GM21423 (cell line): ENCODE data around the gene BAIAP2.

Source experiments
- ATAC-seq: cut with Tn5 transposase; IDR thresholded peaks from one replicate; pipeline ENCODE4 v1.9.1; 2021; ENCODE audit warnings: mild to moderate bottlenecking, moderate library complexity; ENCODE audit not compliant: unreplicated experiment

Gene BAIAP2

DNA sequence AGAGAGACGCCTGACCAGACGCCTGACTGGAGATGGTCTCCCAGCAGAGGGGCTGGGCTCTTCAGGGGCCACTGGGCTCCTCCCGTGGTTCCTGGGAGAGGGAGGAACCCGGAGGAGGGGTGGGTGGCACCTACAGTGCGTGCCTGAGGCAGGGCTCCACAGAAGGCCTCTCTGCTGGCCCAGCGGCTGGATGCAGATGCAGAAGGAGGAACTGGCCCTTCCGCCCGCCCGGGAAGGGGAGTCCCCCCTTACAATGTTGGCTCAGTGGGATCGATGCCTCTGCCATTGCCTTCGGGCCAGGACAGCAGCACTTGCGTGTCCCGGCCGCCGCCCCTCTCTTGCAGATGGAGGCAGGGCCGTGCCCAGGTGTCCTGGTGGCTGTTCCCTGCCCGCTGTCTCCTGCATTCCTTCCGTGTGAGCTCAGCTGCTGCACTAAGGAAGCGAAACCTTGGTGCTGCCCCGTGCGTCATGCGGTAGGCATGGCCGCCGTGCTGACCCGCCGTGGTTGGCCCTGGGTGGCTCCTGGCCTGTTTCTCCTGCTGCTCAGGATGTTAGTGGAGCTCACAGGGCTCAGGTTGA lies 15.1 kb downstream of the BAIAP2 start:
- no peak for ATAC-seq

DNA sequence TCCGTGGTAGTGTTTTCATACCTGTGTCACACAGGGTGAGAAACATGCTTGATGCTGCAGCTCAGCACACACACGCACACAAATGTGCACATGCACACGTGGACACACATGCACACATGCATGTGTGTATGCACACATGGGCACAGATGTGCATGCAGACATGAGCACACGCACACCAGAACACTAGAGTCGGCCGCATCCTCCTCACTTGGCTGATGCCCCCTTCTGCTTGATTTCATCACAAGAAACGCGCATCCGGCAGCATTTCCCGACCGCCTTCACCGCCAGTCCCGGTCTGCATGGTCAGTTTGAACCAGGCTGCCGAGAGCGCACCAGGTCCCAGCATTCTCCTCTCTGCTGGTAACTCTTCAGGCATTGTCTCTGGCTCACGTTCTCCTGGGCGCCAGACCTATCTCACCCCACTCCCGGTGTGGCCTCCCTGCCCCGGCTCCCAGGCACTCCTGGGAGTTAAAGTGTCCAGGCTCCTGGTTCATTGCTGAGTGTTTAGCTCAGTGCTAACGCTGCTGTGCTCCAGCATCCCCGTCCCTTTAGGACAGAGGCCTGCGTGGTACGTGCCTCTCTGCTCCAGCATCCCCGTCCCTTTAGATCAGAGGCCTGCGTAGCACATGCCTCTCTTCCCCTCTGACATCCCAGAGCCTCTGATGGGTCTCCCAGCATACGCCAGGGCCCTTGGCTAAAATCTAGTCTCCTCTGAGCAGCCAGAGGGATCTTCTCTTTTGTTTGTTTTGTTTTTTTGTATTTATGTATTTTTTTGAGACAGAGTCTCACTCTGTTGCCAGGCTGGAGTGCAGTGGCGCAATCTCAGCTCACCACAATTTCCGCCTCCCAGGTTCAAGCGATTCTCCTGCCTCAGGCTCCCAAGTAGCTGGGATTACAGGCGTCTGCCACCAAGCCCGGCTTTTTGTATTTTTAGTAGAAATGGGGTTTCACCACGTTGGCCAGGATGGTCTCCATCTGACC lies 16.0 kb downstream of the BAIAP2 start:
- no peak for ATAC-seq

DNA sequence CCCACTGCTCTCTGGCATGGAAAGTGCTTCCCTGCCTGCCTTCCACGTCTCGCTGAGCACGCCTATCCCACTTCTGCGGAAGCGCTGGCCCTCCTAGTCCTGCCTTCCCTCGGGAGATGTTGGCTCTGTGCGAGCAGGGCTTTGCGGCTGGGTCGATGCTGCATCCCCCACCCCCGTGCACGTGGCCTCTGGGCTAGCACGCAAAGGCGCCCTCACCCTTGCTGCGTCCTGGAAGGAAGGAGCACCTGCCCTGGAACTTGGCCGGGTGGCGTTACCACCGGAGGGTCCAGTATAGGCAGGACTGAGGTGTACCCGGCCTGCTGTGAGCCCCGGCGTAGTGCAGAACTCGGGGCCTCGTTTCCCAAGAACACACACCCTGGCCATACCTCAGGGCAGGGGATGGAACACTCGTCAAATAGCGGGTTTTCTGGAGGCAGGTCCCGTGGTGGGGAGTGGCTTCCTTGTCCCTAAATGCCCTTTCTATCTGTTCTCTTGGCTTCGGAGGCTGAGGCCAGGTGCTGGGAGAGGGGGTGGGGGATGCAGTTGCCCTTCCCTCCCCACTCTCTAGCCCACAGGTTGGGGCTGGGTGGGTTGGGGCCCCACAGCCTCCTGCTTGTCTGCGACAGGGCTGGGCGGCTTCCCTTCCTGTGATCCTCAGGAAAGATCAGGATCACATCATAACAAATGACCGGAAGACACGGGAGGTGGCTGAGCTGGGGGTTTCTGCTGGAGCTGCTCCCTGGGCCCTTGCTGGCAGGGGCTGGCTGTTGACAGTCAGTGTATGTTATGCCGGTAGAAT lies 17.4 kb downstream of the BAIAP2 start:
- ATAC-seq = no peak

DNA sequence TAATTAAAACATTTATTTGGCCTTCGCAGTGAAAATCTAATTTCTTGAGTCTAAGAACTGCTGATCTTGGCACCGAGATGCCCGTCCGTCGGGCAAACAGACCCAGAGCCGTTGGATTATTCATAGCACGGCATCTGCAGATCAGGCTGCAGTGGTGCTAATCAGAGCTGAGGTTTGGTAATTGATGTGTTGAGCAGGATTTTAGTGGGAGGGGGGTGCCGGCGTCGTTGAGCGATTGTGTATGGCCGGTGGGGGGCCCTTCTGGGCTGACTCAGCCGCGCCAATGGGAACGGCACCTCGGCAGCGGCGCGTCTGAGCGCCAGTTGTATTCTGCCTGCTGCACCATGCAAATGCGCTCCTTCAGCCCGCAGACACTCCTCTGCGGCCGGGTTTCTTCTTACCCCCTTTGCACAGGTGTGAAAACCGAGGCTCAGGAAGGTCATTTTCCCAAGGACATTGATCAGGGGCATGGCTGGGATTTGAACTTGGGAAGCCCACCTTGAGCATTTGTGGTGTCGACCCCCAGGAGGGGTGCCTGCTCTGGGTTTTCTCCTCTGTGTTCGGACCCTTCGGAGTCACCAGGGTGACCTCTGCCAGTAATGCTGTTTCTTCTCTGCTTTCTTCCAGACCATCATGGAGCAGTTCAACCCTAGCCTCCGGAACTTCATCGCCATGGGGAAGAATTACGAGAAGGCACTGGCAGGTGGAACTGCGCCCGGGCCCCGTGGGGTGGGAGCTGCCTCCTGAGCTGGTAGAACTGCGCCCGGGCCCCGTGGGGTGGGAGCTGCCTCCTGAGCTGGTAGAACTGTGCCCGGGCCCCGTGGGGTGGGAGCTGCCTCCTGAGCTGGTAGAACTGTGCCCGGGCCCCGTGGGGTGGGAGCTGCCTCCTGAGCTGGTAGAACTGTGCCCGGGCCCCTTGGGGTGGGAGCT lies 18.4 kb downstream of the BAIAP2 start:
- no peak for ATAC-seq

DNA sequence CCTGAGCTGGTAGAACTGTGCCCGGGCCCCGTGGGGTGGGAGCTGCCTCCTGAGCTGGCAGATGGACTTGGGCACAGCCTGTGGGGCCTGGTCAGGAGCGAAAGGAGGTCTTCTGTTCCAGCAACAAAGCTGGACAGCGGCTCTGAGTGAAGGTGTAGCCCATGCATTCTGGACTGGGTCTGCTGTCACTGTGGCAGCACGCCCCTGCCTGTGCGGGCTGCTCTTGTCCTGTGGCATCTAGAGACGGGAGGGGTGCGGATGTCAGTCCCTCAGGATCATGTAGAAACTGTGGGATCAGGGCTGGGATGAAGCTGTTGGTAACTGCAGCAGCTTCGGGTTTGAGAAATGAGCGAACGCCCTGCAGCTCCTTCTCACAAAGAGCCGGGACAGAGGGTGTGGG lies 19.4 kb downstream of the BAIAP2 start:
- ATAC-seq = no peak

DNA sequence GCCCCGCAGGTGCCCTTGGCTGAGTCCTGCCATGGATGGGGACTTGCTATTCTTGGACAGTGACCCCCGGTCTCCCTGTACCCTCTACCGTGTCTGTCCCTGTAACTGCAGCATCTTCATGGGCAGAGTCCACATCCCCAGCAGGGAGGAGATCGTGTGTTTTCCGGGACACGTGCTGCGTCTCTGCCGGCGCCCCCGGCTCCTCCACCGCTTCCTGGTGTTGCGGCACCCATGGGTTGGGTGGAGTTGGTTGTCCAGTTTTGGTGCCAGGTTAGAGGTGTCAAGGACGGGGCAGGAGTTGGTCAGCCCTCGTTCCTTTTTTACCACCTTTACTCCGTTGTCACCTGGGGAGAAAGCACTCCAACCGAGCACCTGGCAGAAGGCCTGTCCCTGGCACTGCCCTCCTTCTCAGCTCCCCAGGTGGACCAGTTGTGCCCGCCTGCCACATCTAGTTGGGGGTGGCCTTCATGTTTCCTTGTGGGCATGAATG lies 20.0 kb downstream of the BAIAP2 start:
- no peak for ATAC-seq

DNA sequence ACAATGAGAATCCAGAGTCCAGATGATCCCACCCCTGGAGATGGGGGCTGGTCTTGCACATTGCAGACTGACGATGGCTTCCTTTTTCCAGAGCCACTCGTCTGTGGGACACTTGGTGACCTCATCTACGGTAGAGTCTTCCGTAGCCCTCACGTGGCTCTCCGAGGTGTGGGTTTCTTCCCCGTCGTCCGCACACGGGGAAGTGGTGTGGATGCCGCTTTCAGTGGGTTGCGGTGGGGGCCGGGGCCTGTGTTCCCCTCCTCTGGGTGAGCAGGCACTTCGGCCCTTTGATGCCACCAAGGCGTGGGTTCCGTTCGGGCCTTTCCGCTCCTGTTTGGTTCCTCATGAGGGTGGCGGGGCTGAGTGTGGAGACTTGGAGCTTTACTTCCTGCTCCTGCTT lies 21.4 kb downstream of the BAIAP2 start:
- no peak for ATAC-seq

DNA sequence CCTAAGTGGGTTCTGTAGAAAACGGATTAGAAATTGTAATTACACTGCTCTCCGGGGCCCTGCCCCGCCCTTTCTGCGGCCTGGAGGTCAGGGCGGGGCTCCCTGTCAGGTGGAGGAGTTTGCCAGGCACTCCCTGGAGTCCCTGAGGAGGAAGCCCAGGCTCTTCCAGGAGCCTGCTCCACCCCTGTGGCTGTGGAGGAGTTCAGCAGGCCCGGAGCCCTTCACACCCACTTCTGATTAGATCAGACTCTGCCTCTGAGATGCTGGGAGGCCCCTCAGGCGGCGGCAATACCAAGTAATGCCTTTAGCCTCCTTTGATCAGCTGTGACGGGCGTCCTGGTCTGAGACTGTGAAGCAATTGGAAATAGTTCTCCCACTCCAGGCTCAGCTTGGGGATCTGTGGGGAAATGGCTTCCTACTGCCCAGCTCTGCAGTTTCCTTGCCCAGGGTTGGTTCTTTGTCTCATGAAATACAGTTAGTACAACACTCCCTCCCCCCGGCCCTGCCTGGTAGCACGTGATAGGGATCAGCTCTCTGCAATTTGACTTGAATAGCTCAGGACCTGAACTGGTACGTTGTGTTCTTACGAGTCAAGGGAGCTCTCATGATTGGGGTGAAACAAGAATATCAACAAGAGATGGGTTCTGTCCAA lies 22.3 kb downstream of the BAIAP2 start:
- ATAC-seq = no peak

DNA sequence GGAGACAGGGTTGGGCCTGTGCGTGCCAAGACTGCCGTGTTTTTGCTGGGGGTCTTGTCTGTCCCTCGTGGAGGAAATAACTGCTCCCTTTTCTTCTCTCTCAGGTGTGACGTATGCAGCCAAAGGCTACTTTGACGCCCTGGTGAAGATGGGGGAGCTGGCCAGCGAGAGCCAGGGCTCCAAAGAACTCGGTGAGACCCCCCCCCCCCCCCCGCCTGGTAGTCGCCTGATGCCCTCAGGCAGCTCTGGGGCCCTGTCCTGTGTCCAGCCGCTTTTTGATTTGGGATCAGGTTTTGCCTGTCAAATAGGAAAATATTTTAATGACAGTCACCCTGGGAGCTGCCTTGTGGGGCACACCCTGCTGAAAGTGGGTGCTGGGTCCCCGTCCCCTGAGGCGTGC lies 22.8 kb downstream of the BAIAP2 start:
- no peak for ATAC-seq

- ATAC-seq = no peak
Measured at GRCh38 chr17:81058263-81058871, 23.4 kb downstream of the BAIAP2 start.

GRCh38 chr17:81059026-81059425 lies 24.1 kb downstream of the BAIAP2 start:
- ATAC-seq = no peak

DNA sequence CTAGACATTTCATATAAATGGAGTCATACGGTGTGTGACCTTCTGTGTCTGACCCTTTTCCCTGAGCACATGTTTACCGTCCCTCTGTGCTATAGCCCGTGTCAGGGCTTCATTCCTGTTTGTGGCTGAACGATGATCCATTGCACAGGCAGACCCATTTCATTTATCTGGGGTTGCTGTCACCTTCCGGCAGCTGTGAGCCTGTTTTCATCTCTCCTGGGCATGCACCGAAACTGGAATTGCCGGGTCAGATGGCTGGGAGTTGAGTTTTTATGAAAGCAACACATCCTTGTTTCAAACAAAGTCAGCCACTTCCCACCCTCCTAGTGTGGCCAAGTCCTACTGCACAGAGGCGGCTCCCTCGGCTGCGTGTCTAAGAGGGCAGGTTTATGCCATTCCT lies 25.5 kb downstream of the BAIAP2 start:
- ATAC-seq = no peak

DNA sequence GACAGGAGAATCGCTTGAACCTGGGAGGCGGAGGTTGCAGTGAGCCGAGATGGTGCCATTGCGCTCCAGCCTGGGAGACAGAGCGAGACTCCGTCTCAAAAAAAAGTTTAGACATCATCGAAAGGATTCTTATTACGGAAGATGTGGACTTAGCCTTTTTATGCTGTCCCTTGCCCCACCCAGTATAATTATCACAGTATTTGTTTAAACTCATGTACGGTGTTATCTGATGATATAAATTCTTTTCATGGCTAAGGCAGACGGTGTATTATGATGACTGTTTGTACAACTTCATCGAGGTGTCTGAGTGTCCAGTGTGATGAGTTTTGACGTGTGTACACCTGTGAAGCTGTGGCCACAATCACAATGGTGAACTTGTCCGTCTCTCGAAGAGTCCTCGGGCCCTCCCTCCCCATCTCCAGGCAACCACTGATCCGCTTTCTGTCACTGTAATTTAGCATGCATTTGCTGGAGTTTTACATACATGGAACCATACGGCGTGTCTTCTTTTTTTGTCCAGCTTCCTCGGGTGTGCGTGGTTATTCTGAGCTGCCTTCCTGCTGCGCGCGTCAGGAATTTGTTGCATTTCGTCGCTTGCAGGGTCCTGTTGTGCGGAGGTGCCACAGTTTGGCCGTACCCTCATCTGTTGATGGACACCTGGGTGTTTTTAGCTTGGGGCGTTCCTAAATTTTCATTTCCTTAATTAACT lies 26.2 kb downstream of the BAIAP2 start:
- ATAC-seq = no peak

DNA sequence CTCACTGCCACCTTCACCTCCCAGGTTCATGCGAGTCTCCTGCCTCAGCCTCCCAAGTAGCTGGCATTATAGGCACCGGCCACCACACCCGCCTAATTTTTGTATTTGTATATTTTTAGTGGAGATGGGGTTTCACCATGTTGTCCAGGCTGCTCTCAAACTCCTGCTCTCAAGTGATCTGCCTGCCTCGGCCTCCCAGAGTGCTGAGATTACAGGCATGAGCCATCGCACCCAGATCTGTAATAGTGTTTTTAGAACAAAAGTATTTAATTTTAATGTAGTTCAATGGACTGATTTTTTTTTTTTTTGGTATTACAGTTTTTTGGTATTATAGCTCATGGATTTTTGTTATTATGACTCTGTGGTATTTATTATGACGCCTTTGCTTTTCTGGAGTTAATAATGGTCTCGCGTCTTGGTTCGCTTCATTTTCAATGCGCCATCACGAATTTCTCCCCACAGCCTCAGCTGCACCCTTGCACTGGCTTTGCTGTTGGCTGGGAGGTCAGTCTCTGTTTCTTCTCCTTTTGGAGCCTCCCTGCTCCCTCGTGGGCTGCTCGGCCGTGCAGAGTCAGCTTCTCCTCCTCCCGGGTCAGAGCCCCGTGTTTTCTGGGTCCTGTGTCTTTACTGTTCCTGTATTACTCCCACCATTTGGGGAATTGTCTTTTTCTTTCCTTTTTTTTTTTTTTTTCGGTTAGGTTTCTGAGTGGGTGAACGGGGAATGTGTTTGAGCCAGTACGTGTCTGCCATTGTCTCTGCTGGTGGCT lies 27.2 kb downstream of the BAIAP2 start:
- no peak for ATAC-seq

- no peak for ATAC-seq
Measured at GRCh38 chr17:81063106-81064093, 28.4 kb downstream of the BAIAP2 start.

DNA sequence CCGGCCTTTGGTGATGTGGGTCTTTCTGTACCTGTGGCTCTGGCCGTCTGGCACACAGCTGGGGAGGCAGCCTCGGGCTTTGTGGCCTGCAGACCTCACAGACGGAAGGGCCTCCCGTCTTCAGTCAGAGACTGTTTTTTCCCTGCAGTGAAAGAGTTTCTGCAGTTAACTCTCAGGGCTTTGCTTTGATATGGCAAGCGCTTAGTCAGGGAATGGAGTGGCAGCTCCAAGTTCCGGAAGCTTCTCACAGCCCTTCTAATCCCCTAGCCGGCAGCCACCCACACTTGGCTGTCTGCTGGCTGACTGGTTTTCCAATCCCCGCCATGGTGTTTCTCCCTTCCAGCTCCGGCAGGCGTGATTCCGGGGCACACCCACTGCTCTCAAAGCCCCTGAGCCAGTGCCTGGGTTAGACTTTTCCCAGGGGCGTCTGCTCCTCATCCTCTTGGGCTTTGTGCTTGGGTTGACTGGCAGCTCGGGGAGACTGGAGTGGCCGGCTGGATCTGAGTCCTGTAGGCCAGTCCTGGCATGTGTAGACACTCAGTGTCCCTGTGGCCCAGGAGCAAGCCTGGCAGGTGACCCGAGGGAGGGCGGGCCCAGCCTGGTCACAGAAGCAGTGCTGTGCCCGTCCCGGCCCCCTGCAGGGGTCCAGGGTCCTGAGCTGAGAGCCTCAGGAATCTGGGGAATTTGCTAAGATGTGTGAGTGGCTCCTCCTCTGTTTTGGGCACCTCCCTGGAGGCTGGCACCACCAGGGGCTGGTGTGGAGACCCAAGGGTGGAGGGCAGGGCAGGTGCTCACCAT lies 29.9 kb downstream of the BAIAP2 start:
- ATAC-seq = no peak
